Peyer's patch (tissue), 4 donors: Measurements from ENCODE around the gene RGMA. TPM values are rescaled to one million over a fixed set of nuclear protein-coding genes. Genes with fewer than 3 reads are reported as not detected.
A peak's percentile ranks its signal among the peaks of the same experiment; 100 is the strongest.

Source experiments
- DNase-seq, 3 donors: peaks; one replicate each; pipeline ENCODE4 v3.0.0-alpha.2; 2017 to 2019
- H3K27ac ChIP-seq, 4 donors: fragments of 200-600 bp; sonication (generic); one replicate each; pipeline ENCODE4 v1.5.1; 2016 to 2019
- H3K27me3 ChIP-seq, 2 donors: fragments of 200-600 bp; sonication (generic); one replicate each; pipeline ENCODE4 v1.5.1; 2019
- H3K36me3 ChIP-seq, 3 donors: fragments of 200-600 bp; sonication (generic); one replicate each; pipeline ENCODE4 v1.5.1; 2016 to 2019
- H3K4me1 ChIP-seq, 4 donors: fragments of 200-600 bp; sonication (generic); one replicate each; pipeline ENCODE4 v1.5.1; 2016 to 2019
- H3K4me3 ChIP-seq, 4 donors: fragments of 200-600 bp; sonication (generic); 1 replicate in 3 of 4; 2 replicates in 1 of 4; pipeline ENCODE4 v1.5.1; 2016 to 2019; ENCODE audit warnings: mild to moderate bottlenecking in 1 of 4
- H3K9me3 ChIP-seq, 4 donors: fragments of 200-600 bp; sonication (generic); one replicate each; pipeline ENCODE4 v1.5.1; 2016 to 2019; ENCODE audit warnings: mild to moderate bottlenecking in 1 of 4
- POLR2A ChIP-seq, 2 donors: fragments of 450-650 bp; IDR thresholded peaks; one replicate each; pipeline ENCODE4 v1.5.1; 2017; ENCODE audit warnings: antibody characterized with exemption in 2 of 2, mild to moderate bottlenecking in 2 of 2, moderate library complexity in 2 of 2
- total RNA-seq, 4 donors: library from RNA; depleted of rRNA; stranded (reverse); fragments of >200 nt; gene quantifications; one replicate each; pipeline ENCODE4 v1.1.0, GENCODE V29; 2016
- TF ChIP-seq, protein P1 (sequence below), 6 experiments: fragments of 450-650 bp in 4 of 6; fragments of 200-600 bp in 2 of 6; sonication (generic) in 1 of 6; IDR thresholded peaks; one replicate each; pipeline ENCODE4 v1.5.1; 2017 to 2019; ENCODE audit warnings: antibody characterized with exemption in 6 of 6, mild to moderate bottlenecking in 3 of 6, moderate library complexity in 1 of 6

RGMA gene
- total RNA-seq, 4 donors from 2014 or later: 1.8 to 18.8 (median 9.3) TPM

GRCh38 chr15:93071469-93071936 is 17.5 kb downstream of the RGMA start:
- H3K4me3 ChIP-seq: peak overlapping the region; percentile 12 to 58 (median 34)
- peak overlapping the region in 2 of 4 donors; percentile 28 to 82 for H3K27ac ChIP-seq
- H3K27me3 ChIP-seq: peaks cover 0 to 7% of the 10 kb centered on the region in 2 donors
- no peak for DNase-seq
- no peak for TF ChIP-seq POLR2A (IDR thresholded peaks at IDR 0.05)
- TF ChIP-seq, protein P1, sequence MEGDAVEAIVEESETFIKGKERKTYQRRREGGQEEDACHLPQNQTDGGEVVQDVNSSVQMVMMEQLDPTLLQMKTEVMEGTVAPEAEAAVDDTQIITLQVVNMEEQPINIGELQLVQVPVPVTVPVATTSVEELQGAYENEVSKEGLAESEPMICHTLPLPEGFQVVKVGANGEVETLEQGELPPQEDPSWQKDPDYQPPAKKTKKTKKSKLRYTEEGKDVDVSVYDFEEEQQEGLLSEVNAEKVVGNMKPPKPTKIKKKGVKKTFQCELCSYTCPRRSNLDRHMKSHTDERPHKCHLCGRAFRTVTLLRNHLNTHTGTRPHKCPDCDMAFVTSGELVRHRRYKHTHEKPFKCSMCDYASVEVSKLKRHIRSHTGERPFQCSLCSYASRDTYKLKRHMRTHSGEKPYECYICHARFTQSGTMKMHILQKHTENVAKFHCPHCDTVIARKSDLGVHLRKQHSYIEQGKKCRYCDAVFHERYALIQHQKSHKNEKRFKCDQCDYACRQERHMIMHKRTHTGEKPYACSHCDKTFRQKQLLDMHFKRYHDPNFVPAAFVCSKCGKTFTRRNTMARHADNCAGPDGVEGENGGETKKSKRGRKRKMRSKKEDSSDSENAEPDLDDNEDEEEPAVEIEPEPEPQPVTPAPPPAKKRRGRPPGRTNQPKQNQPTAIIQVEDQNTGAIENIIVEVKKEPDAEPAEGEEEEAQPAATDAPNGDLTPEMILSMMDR (IDR thresholded peaks at IDR 0.05): no peak
- H3K9me3 ChIP-seq: no peaks in the 10 kb centered on the region
- no peaks in the 10 kb centered on the region for H3K36me3 ChIP-seq
- peaks cover 0 to 10% (median 0%) of the 10 kb centered on the region in 4 donors for H3K4me1 ChIP-seq

DNA sequence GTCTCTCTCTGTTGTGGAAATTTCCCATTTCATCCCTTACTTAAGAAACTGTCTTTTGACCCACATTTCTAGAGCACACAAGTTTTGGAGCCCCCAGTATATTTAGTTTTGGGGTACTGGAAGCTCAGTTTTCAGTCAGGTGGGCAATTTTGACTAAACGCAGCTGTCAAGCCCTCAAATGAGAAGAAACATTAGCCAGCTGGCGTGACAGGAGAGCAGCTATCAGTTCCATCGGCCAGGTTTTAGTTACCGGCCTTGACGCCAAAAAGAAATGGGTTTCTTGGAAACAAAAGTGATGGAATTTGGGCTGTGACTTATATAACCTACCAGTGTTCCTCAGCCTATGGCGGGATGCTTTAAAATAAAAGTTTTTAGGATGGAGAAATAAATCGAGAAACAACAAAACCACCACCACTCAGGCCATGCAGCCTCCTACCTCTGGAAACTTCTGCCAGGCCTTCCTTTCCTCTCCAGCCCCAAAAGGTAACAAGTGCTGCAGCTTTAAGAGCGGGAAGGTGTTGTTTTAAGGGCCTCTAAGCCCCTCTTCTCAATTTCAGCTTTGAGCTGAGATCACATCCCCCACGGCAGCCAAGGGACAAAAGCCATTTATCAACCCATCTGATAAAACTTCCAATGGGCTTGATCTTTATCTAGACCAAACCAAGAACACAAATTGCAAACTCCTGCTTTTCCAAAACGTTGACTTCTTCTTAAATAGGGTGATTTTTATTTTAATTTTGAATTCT is 18.3 kb downstream of the RGMA start:
- DNase-seq: no peak
- no peak for TF ChIP-seq POLR2A (IDR thresholded peaks at IDR 0.05)
- TF ChIP-seq, protein P1 (IDR thresholded peaks at IDR 0.05): no peak
- Histone ChIP-seq H3K9me3 (no peaks in the 10 kb centered on the region), H3K4me3 (peak overlapping the region in 2 of 4 donors; percentile 33 to 58), H3K36me3 (no peaks in the 10 kb centered on the region), H3K4me1 (peaks cover 0 to 10% (median 0%) of the 10 kb centered on the region in 4 donors), H3K27me3 (peaks cover 0 to 7% of the 10 kb centered on the region in 2 donors), H3K27ac (peak overlapping the region in 1 of 4 donors; percentile 82)

GRCh38 chr15:93070132-93070531 is 18.9 kb downstream of the RGMA start:
- DNase-seq: no peak
- TF ChIP-seq, protein P1 (IDR thresholded peaks at IDR 0.05): no peak
- TF ChIP-seq POLR2A (IDR thresholded peaks at IDR 0.05): no peak
- no peaks in the 10 kb centered on the region for H3K9me3 ChIP-seq
- peaks cover 0 to 10% (median 0%) of the 10 kb centered on the region in 4 donors for H3K4me1 ChIP-seq
- H3K27me3 ChIP-seq: peaks cover 0 to 7% of the 10 kb centered on the region in 2 donors
- H3K36me3 ChIP-seq: no peaks in the 10 kb centered on the region
- peak overlapping the region in 1 of 4 donors; percentile 82 for H3K27ac ChIP-seq
- H3K4me3 ChIP-seq: peak overlapping the region in 1 of 4 donors; percentile 58

DNA sequence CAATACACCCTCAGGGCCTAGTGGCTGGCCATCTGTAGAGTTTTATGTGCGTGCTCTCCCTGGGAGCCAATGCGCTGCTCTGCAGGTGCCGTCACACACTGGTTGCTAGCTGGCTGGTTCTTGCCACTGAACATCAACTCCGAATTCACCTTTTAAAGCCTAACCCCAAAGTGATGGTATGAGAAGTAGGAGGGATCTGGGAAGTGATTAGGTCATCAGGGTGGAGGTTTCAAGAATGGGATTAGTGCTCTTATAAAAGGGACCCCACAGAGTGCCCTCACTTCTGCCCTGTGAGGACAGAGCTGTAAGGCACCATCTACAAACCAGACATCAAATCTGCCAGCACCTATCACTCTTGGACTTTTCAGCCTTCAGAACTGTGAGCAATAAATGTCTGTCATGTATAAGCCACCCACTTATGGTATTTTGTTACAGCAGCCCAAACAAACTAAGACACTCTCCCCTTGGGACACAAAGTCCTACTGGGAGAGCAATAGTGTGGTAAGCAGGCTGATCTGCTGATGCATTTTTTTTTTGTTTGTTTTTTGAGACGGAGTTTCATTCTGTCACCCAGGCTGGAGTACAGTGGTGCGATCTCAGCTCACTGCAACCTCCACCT is 20.3 kb downstream of the RGMA start:
- Histone ChIP-seq H3K36me3 (no peaks in the 10 kb centered on the region), H3K27me3 (peaks cover 0 to 7% of the 10 kb centered on the region in 2 donors), H3K4me3 (peak overlapping the region in 1 of 4 donors; percentile 58), H3K27ac (peak overlapping the region in 1 of 4 donors; percentile 82), H3K9me3 (no peaks in the 10 kb centered on the region), H3K4me1 (peaks cover 0 to 12% (median 0%) of the 10 kb centered on the region in 4 donors)
- TF ChIP-seq, protein P1 (IDR thresholded peaks at IDR 0.05): no peak
- no peak for TF ChIP-seq POLR2A (IDR thresholded peaks at IDR 0.05)
- no peak for DNase-seq

DNA sequence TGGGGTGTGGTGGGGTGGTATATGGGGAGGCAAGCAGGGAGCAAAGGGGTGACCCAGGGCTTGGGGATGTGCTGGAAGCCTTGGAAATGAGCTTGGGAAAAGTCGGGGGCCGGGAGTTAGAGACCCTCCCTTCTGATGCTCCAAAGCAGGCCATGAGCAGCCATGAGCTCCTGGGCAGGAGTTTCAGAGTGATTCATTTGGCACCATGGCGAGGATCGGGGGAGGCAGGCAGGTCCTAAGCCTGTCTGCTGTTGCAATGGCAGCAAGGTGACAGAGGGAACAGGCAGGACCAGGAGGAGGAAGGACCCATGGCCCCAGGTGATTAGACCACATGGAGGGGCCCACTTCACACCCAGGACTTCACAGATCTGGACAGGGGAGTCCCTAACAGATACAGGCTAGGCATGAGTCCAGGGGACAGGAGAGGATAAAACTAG is 21.3 kb downstream of the RGMA start:
- peak overlapping the region in 2 of 4 donors; percentile 17 to 82 for H3K27ac ChIP-seq
- peaks cover 0 to 8% (median 0%) of the 10 kb centered on the region in 4 donors for H3K4me1 ChIP-seq
- TF ChIP-seq, protein P1 (IDR thresholded peaks at IDR 0.05): no peak
- TF ChIP-seq POLR2A (IDR thresholded peaks at IDR 0.05): no peak
- H3K27me3 ChIP-seq: no peaks in the 10 kb centered on the region
- H3K9me3 ChIP-seq: no peaks in the 10 kb centered on the region
- H3K4me3 ChIP-seq: no peak overlapping the region
- no peak for DNase-seq
- no peaks in the 10 kb centered on the region for H3K36me3 ChIP-seq
